ENCODE data around the gene SLC34A2. TPM values are rescaled to one million over a fixed set of nuclear protein-coding genes. Genes with fewer than 3 reads are reported as not detected.

The SLC34A2 gene
- total RNA-seq, 6 experiments from 2014 or later: not detected

DNA sequence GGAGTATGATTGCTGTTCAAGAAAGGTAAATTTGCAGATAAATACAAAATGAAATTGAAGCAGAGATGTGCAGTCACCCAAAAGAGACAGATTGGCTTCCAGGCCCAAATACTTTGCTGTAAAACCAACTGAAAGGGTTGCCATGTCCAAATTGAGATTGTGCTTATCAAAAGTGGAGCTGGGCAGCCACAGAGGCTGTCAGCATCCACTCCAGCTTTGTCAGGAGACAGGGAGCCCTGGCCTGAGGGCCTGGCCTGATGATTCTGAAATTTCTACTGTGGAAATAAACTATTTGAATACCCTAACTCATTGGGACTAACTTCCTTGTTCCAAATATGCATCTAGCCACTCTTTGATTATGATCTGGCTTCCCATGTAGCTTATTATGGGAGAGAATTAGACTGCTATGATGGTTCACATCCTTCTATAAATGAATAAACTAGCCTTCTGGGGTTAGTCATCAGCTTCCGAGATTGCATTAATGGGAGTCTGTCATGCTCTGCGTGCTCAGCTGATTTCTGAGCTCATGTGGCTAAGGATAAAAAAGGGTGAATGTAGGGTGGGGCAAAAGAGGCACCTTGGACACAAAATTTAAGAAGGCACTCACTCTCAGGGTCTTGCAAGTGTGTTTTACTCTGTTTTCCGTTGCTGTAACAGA is 48.2 kb downstream of the SLC34A2 start:
- H3K9me3 Mint-ChIP-seq: no peaks in the 10 kb centered on the region
- H3K27ac Mint-ChIP-seq: no peak overlapping the region
- peak; percentile 37 for DNase-seq
- TF ChIP-seq, protein P1, sequence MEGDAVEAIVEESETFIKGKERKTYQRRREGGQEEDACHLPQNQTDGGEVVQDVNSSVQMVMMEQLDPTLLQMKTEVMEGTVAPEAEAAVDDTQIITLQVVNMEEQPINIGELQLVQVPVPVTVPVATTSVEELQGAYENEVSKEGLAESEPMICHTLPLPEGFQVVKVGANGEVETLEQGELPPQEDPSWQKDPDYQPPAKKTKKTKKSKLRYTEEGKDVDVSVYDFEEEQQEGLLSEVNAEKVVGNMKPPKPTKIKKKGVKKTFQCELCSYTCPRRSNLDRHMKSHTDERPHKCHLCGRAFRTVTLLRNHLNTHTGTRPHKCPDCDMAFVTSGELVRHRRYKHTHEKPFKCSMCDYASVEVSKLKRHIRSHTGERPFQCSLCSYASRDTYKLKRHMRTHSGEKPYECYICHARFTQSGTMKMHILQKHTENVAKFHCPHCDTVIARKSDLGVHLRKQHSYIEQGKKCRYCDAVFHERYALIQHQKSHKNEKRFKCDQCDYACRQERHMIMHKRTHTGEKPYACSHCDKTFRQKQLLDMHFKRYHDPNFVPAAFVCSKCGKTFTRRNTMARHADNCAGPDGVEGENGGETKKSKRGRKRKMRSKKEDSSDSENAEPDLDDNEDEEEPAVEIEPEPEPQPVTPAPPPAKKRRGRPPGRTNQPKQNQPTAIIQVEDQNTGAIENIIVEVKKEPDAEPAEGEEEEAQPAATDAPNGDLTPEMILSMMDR (IDR thresholded peaks at IDR 0.05): no peak
- no peaks in the 10 kb centered on the region for H3K36me3 Mint-ChIP-seq (ENCODE audit: low read depth)
- H3K4me1 Mint-ChIP-seq (ENCODE audit: low read depth): peaks cover 13% of the 10 kb centered on the region
- H3K27me3 Mint-ChIP-seq (ENCODE audit: insufficient read depth): peaks cover 21% of the 10 kb centered on the region
- H3K4me3 Mint-ChIP-seq: no peak overlapping the region

DNA sequence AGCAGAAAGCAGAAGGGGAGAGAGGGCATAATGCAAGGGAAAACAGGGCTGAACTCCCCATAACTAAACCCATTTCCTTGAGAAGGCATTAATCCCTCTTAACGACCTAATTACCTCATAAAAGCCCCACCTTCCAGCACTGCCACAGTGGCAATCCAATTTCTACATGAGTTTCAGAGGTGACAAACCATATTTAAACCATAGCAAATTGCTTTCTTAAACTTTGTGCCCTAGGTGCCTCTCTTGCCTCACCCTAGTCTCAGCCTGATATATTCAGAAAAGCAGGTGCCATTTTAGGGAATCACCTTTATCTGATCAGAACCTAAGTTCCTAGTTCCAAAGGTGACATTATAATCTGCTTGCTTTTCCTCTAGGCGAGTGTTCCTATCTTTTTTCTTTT is 48.9 kb downstream of the SLC34A2 start:
- Mint-ChIP-seq H3K9me3 (no peaks in the 10 kb centered on the region), H3K36me3 (ENCODE audit: low read depth) (no peaks in the 10 kb centered on the region), H3K4me3 (no peak overlapping the region), H3K27ac (no peak overlapping the region), H3K27me3 (ENCODE audit: insufficient read depth) (peaks cover 21% of the 10 kb centered on the region), H3K4me1 (ENCODE audit: low read depth) (peaks cover 13% of the 10 kb centered on the region)
- TF ChIP-seq, protein P1 (IDR thresholded peaks at IDR 0.05): no peak
- DNase-seq: no peak

DNA sequence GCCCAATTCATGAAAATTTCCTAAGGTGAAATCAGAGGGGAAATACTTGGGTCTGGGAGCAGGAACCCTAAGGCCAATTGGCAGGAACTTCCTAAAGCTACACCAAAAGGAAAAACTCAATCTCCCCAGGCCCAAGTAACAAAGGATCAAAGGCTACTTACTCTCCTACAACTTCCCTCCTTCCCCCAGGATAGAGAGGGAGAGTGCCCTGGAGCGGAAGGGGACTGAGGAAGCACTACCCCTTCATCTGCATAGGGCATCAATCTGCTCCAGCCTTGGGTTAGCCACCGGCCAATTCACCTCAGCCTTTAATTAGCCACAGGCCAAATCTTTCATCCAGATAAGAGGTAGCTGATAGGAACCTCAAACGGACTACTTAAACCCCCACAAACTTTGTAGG is 55.0 kb downstream of the SLC34A2 start:
- H3K27me3 Mint-ChIP-seq (ENCODE audit: insufficient read depth): peaks cover 16% of the 10 kb centered on the region
- H3K9me3 Mint-ChIP-seq: no peaks in the 10 kb centered on the region
- H3K36me3 Mint-ChIP-seq (ENCODE audit: low read depth): no peaks in the 10 kb centered on the region
- TF ChIP-seq, protein P1 (IDR thresholded peaks at IDR 0.05): no peak
- DNase-seq: no peak
- no peak overlapping the region for H3K27ac Mint-ChIP-seq
- no peaks in the 10 kb centered on the region for H3K4me1 Mint-ChIP-seq (ENCODE audit: low read depth)
- H3K4me3 Mint-ChIP-seq: no peak overlapping the region

- Mint-ChIP-seq H3K9me3 (no peaks in the 10 kb centered on the region), H3K27me3 (ENCODE audit: insufficient read depth) (peaks cover 12% of the 10 kb centered on the region), H3K4me1 (ENCODE audit: low read depth) (no peaks in the 10 kb centered on the region), H3K4me3 (no peak overlapping the region), H3K27ac (no peak overlapping the region), H3K36me3 (ENCODE audit: low read depth) (no peaks in the 10 kb centered on the region)
- no peak for DNase-seq
- TF ChIP-seq, protein P1 (IDR thresholded peaks at IDR 0.05): no peak
Observed at GRCh38 chr4:25712611-25713010, 57.0 kb downstream of the SLC34A2 start.

DNA sequence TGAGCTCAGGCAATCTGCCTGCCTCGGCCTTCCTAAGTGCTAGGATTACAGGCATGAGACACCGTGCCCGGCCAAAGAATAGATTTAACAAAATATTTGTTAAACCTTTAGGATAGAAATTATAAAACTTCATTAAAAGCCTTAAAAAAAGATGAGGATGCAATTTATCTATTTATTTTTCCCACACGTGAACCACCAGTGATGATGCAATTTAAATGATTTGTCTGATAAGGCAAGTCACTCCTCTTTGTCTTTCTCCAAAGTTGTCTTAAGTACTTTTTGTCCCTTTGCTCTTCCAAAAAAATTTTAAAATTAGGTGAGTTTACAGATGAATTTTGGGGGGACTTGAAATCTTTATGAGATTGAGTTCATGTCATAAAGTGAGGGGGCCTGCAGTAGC is 58.2 kb downstream of the SLC34A2 start:
- DNase-seq: no peak
- Mint-ChIP-seq H3K4me3 (no peak overlapping the region), H3K36me3 (ENCODE audit: low read depth) (no peaks in the 10 kb centered on the region), H3K9me3 (no peaks in the 10 kb centered on the region), H3K27ac (no peak overlapping the region), H3K27me3 (ENCODE audit: insufficient read depth) (peaks cover 12% of the 10 kb centered on the region), H3K4me1 (ENCODE audit: low read depth) (no peaks in the 10 kb centered on the region)
- TF ChIP-seq, protein P1 (IDR thresholded peaks at IDR 0.05): no peak

All from HFFc6 (cell line).